Omental fat pad (tissue), 4 donors: Measurements from ENCODE around the gene MAPK9. TPM values are rescaled to one million over a fixed set of nuclear protein-coding genes. Genes with fewer than 3 reads are reported as not detected.

Experiments used
- ATAC-seq: fragments of 150-250 bp; one replicate; pipeline ENCODE4 v1.9.1; 2016; ENCODE audit warnings: mild to moderate bottlenecking, moderate library complexity; ENCODE audit not compliant: low FRiP score
- DNase-seq: peaks from one replicate; pipeline ENCODE4 v3.0.0-alpha.2; 2019; ENCODE audit warnings: low spot score
- CTCF ChIP-seq, 3 donors: fragments of 450-650 bp; IDR thresholded peaks; one replicate each; pipeline ENCODE4 v1.5.1; 2016 to 2017; ENCODE audit warnings: antibody characterized with exemption in 3 of 3, mild to moderate bottlenecking in 3 of 3, moderate library complexity in 2 of 3
- total RNA-seq, 4 donors: library from RNA; depleted of rRNA; stranded (reverse); fragments of >200 nt; gene quantifications; one replicate each; pipeline ENCODE4 v1.1.0, GENCODE V29; 2016

The MAPK9 gene
- total RNA-seq, 4 donors from 2014 or later, result 18.6 to 31.6 (median 29.6) TPM

- no peak for TF ChIP-seq CTCF (IDR thresholded peaks at IDR 0.05)
- no peak for ATAC-seq
- no peak for DNase-seq
These were observed 84.3 kb downstream of the MAPK9 start for GRCh38 chr5:180207593-180207992.

- ATAC-seq (no peak), DNase-seq (no peak)
- no peak for TF ChIP-seq CTCF (IDR thresholded peaks at IDR 0.05)
These were observed 84.9 kb downstream of the MAPK9 start for GRCh38 chr5:180206993-180207392.

- no peak for DNase-seq
- no peak for ATAC-seq
- TF ChIP-seq CTCF (IDR thresholded peaks at IDR 0.05), result no peak
These were observed 86.0 kb downstream of the MAPK9 start for GRCh38 chr5:180205916-180206315.

- no peak for DNase-seq
- TF ChIP-seq CTCF (IDR thresholded peaks at IDR 0.05), result no peak
- ATAC-seq, result no peak
These were observed 87.5 kb downstream of the MAPK9 start for GRCh38 chr5:180204276-180204819.

GRCh38 chr5:180202939-180203573 lies 88.8 kb downstream of the MAPK9 start:
- ATAC-seq, result no peak
- TF ChIP-seq CTCF (IDR thresholded peaks at IDR 0.05), result no peak
- DNase-seq, result no peak

- no peak for DNase-seq
- ATAC-seq, result no peak
- no peak for TF ChIP-seq CTCF (IDR thresholded peaks at IDR 0.05)
These were observed 90.6 kb downstream of the MAPK9 start for GRCh38 chr5:180201051-180201987.
